GM21381 (cell line): ENCODE measurements around the gene SLC9A4.

Experiments used
- ATAC-seq: cut with Tn5 transposase; IDR thresholded peaks from one replicate; pipeline ENCODE4 v1.9.1; 2021; ENCODE audit warnings: mild to moderate bottlenecking, moderate library complexity; ENCODE audit not compliant: unreplicated experiment

Gene SLC9A4

GRCh38 chr2:102453501-102453900, 19.5 kb upstream of the SLC9A4 start:
- ATAC-seq, result no peak

- ATAC-seq, result no peak
These were observed 17.9 kb upstream of the SLC9A4 start for GRCh38 chr2:102455061-102455670.

- ATAC-seq, result no peak
These were observed 12.6 kb upstream of the SLC9A4 start for GRCh38 chr2:102460467-102460866.

GRCh38 chr2:102461188-102461587, 11.8 kb upstream of the SLC9A4 start:
- no peak for ATAC-seq

- no peak for ATAC-seq
These were observed 9.9 kb upstream of the SLC9A4 start for GRCh38 chr2:102463160-102463559.

- ATAC-seq, result no peak
These were observed 2.9 kb upstream of the SLC9A4 start for GRCh38 chr2:102470168-102470567.

GRCh38 chr2:102473631-102474030, 605 bp downstream of the SLC9A4 start:
- ATAC-seq, result no peak

- ATAC-seq, result no peak
These were observed 1.8 kb downstream of the SLC9A4 start for GRCh38 chr2:102474785-102475184.

GRCh38 chr2:102478686-102479470, 5.9 kb downstream of the SLC9A4 start:
- ATAC-seq, result no peak

- ATAC-seq, result no peak
These were observed 7.5 kb downstream of the SLC9A4 start for GRCh38 chr2:102480285-102481195.

- no peak for ATAC-seq
These were observed 8.9 kb downstream of the SLC9A4 start for GRCh38 chr2:102481931-102482330.

GRCh38 chr2:102483086-102483485, 10.1 kb downstream of the SLC9A4 start:
- no peak for ATAC-seq

- no peak for ATAC-seq
These were observed 11.5 kb downstream of the SLC9A4 start for GRCh38 chr2:102484310-102485061.

- ATAC-seq, result no peak
These were observed 12.2 kb downstream of the SLC9A4 start for GRCh38 chr2:102485147-102485785.

GRCh38 chr2:102486941-102487702, 14.1 kb downstream of the SLC9A4 start:
- no peak for ATAC-seq

- ATAC-seq, result no peak
These were observed 14.9 kb downstream of the SLC9A4 start for GRCh38 chr2:102487761-102488462.

GRCh38 chr2:102489646-102490045, 16.6 kb downstream of the SLC9A4 start:
- no peak for ATAC-seq

- no peak for ATAC-seq
These were observed 19.0 kb downstream of the SLC9A4 start for GRCh38 chr2:102492006-102492405.

- no peak for ATAC-seq
These were observed 21.5 kb downstream of the SLC9A4 start for GRCh38 chr2:102494570-102494969.
